Measurements from ENCODE around the gene FHL1. TPM values are rescaled to one million over a fixed set of nuclear protein-coding genes. Genes with fewer than 3 reads are reported as not detected.

Gene FHL1
- total RNA-seq, 2 experiments from 2014 or later = 27.2 to 28.4 TPM

DNA sequence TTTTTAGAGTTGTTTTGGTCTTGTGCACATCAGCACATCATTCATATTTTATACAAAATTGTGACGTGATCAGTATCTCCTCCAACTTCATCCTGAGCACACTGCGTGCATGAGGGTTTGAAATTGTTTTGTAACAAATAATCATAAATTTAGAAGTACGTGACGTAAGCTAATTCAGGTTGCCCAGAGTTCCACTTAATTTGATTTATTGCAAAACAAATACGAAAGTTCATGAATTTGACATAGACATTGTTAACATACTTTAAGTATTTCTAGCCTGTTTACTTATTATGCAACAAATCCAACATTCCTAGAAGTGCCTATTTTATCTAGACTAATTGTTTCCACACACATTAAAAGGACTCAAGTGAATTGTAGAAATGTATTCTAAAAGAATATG is 55.6 kb downstream of the FHL1 start:
- Mint-ChIP-seq H3K27ac (peak overlapping the region; percentile 83), H3K4me1 (ENCODE audit: low read depth) (peaks cover 41% of the 10 kb centered on the region), H3K36me3 (ENCODE audit: low read depth) (no peaks in the 10 kb centered on the region), H3K4me3 (no peak overlapping the region), H3K9me3 (no peaks in the 10 kb centered on the region), H3K27me3 (no peaks in the 10 kb centered on the region)
- H3K4me3 ChIP-seq (ENCODE audit: low read length) = no peak overlapping the region
- ChIA-PET POLR2A (interaction anchor here (1.0 kb wide), 1 partner anchor 175 kb away, joined by 3 read pairs; no protein-coding TSS in a partner anchor), CTCF (interaction anchor here (1.8 to 3.0 kb wide), 2 partner anchors 39 to 175 kb away, joined by 4 to 8 read pairs; no protein-coding TSS in a partner anchor)
- ATAC-seq (ENCODE audit: poor library complexity) = no peak
- DNase-seq = no peak
- H3K27me3 ChIP-seq (ENCODE audit: control insufficient read depth in 1 of 2, insufficient read depth in 2 of 2, low read length in 2 of 2) = no peaks in the 10 kb centered on the region
- H3K27ac ChIP-seq (ENCODE audit: low read depth in 1 of 2, low read length in 2 of 2) = no peak overlapping the region
- intact Hi-C loops (cut with DNase I, micrococcal nuclease) = loop anchor here in 1 of 2 experiments (5.0 to 10.0 kb wide), 2 partner anchors 62 to 176 kb away; no protein-coding TSS in a partner anchor
- peaks cover 11% of the 10 kb centered on the region for H3K36me3 ChIP-seq (ENCODE audit: insufficient read depth, low read length)
- no peak for TF ChIP-seq CTCF (IDR thresholded peaks at IDR 0.05)
- peaks cover 34% of the 10 kb centered on the region for H3K4me1 ChIP-seq (ENCODE audit: insufficient read depth, low read length)
- H3K9me3 ChIP-seq (ENCODE audit: control insufficient read depth in 1 of 2, insufficient read depth in 1 of 2, low read length in 2 of 2) = no peaks in the 10 kb centered on the region

- CTCF ChIA-PET = interaction anchor here (1.8 to 3.0 kb wide), 2 partner anchors 39 to 175 kb away, joined by 4 to 8 read pairs; no protein-coding TSS in a partner anchor
- H3K4me1 Mint-ChIP-seq (ENCODE audit: low read depth) = peaks cover 41% of the 10 kb centered on the region
- no peaks in the 10 kb centered on the region for H3K27me3 ChIP-seq (ENCODE audit: control insufficient read depth in 1 of 2, insufficient read depth in 2 of 2, low read length in 2 of 2)
- no peaks in the 10 kb centered on the region for H3K27me3 Mint-ChIP-seq
- peak in 1 of 14 experiments; percentile 40 for DNase-seq
- peaks cover 14% of the 10 kb centered on the region for H3K36me3 ChIP-seq (ENCODE audit: insufficient read depth, low read length)
- no peak overlapping the region for H3K4me3 Mint-ChIP-seq
- POLR2A ChIA-PET = no interaction called here
- peak overlapping the region; percentile 83 for H3K27ac Mint-ChIP-seq
- H3K27ac ChIP-seq (ENCODE audit: low read depth in 1 of 2, low read length in 2 of 2) = no peak overlapping the region
- intact Hi-C loops (cut with DNase I, micrococcal nuclease) = loop anchor here in 1 of 2 experiments (5.0 to 10.0 kb wide), 2 partner anchors 61 to 176 kb away; no protein-coding TSS in a partner anchor
- H3K9me3 ChIP-seq (ENCODE audit: control insufficient read depth in 1 of 2, insufficient read depth in 1 of 2, low read length in 2 of 2) = no peaks in the 10 kb centered on the region
- H3K9me3 Mint-ChIP-seq = no peaks in the 10 kb centered on the region
- TF ChIP-seq CTCF (IDR thresholded peaks at IDR 0.05) = no peak
- peak; percentile 57 for ATAC-seq (ENCODE audit: poor library complexity)
- peaks cover 34% of the 10 kb centered on the region for H3K4me1 ChIP-seq (ENCODE audit: insufficient read depth, low read length)
- no peaks in the 10 kb centered on the region for H3K36me3 Mint-ChIP-seq (ENCODE audit: low read depth)
- H3K4me3 ChIP-seq (ENCODE audit: low read length) = no peak overlapping the region
Observed at GRCh38 chrX:136203438-136203837, 56.1 kb downstream of the FHL1 start.

- intact Hi-C loops (cut with DNase I, micrococcal nuclease) = loop anchor here in 1 of 2 experiments (5.0 to 10.0 kb wide), 2 partner anchors 61 to 177 kb away; no protein-coding TSS in a partner anchor
- peaks cover 34% of the 10 kb centered on the region for H3K4me1 ChIP-seq (ENCODE audit: insufficient read depth, low read length)
- ChIA-PET CTCF (interaction anchor here (1.8 to 3.0 kb wide), 2 partner anchors 38 to 176 kb away, joined by 4 to 8 read pairs; no protein-coding TSS in a partner anchor), POLR2A (no interaction called here)
- H3K36me3 ChIP-seq (ENCODE audit: insufficient read depth, low read length) = peaks cover 17% of the 10 kb centered on the region
- Mint-ChIP-seq H3K4me1 (ENCODE audit: low read depth) (peaks cover 41% of the 10 kb centered on the region), H3K36me3 (ENCODE audit: low read depth) (peaks cover under 1% of the 10 kb centered on the region), H3K9me3 (no peaks in the 10 kb centered on the region), H3K27ac (peak overlapping the region; percentile 83), H3K27me3 (no peaks in the 10 kb centered on the region), H3K4me3 (no peak overlapping the region)
- H3K4me3 ChIP-seq (ENCODE audit: low read length) = no peak overlapping the region
- no peak for TF ChIP-seq CTCF (IDR thresholded peaks at IDR 0.05)
- no peaks in the 10 kb centered on the region for H3K27me3 ChIP-seq (ENCODE audit: control insufficient read depth in 1 of 2, insufficient read depth in 2 of 2, low read length in 2 of 2)
- peak overlapping the region in 1 of 2 donors; percentile 64 for H3K27ac ChIP-seq (ENCODE audit: low read depth in 1 of 2, low read length in 2 of 2)
- DNase-seq (no peak), ATAC-seq (ENCODE audit: poor library complexity) (no peak)
- H3K9me3 ChIP-seq (ENCODE audit: control insufficient read depth in 1 of 2, insufficient read depth in 1 of 2, low read length in 2 of 2) = no peaks in the 10 kb centered on the region
Observed at GRCh38 chrX:136203951-136204350, 56.6 kb downstream of the FHL1 start.
